Measurements from ENCODE around the gene GALK2.

The GALK2 gene

GRCh38 chr15:49122541-49123062, 47.4 kb upstream of the GALK2 start:
- no peak for TF ChIP-seq CTCF (IDR thresholded peaks at IDR 0.05; ENCODE audit: low read length)
- TF ChIP-seq EZH2 (IDR thresholded peaks at IDR 0.05; ENCODE audit: borderline replicate concordance, low read length) = no peak
- Histone ChIP-seq H3K27ac (ENCODE audit: low read depth, low read length, poor library complexity, severe bottlenecking) (no peak overlapping the region), H4K20me1 (ENCODE audit: insufficient read depth, low read length) (no peaks in the 10 kb centered on the region), H3K4me1 (ENCODE audit: insufficient read depth, low read length, severe bottlenecking) (no peaks in the 10 kb centered on the region), H3F3A (ENCODE audit: insufficient read depth, low read length) (no peaks in the 10 kb centered on the region), H3K27me3 (ENCODE audit: insufficient read depth, low read length) (no peaks in the 10 kb centered on the region), H3K9ac (ENCODE audit: low read length) (no peak overlapping the region), H3K79me2 (ENCODE audit: insufficient read depth, low read length) (no peaks in the 10 kb centered on the region), H3K9me2 (ENCODE audit: low read depth, low read length) (no peaks in the 10 kb centered on the region), H3K4me2 (ENCODE audit: low read length) (no peak overlapping the region), H3K36me3 (ENCODE audit: insufficient read depth, low read length) (peaks cover 24% of the 10 kb centered on the region), H2AFZ (ENCODE audit: low read length) (no peak overlapping the region), H3K4me3 (ENCODE audit: low read depth, low read length, poor library complexity, severe bottlenecking) (no peak overlapping the region), H3K9me3 (ENCODE audit: low read length) (no peaks in the 10 kb centered on the region)

GRCh38 chr15:49124371-49124770, 45.7 kb upstream of the GALK2 start:
- Histone ChIP-seq H3K27me3 (ENCODE audit: insufficient read depth, low read length) (no peaks in the 10 kb centered on the region), H3F3A (ENCODE audit: insufficient read depth, low read length) (no peaks in the 10 kb centered on the region), H3K4me2 (ENCODE audit: low read length) (no peak overlapping the region), H4K20me1 (ENCODE audit: insufficient read depth, low read length) (no peaks in the 10 kb centered on the region), H3K4me3 (ENCODE audit: low read depth, low read length, poor library complexity, severe bottlenecking) (no peak overlapping the region), H3K9ac (ENCODE audit: low read length) (no peak overlapping the region), H3K79me2 (ENCODE audit: insufficient read depth, low read length) (no peaks in the 10 kb centered on the region), H3K4me1 (ENCODE audit: insufficient read depth, low read length, severe bottlenecking) (no peaks in the 10 kb centered on the region), H3K27ac (ENCODE audit: low read depth, low read length, poor library complexity, severe bottlenecking) (no peak overlapping the region), H2AFZ (ENCODE audit: low read length) (no peak overlapping the region), H3K9me3 (ENCODE audit: low read length) (no peaks in the 10 kb centered on the region), H3K9me2 (ENCODE audit: low read depth, low read length) (no peaks in the 10 kb centered on the region), H3K36me3 (ENCODE audit: insufficient read depth, low read length) (peaks cover 39% of the 10 kb centered on the region)
- TF ChIP-seq CTCF (IDR thresholded peaks at IDR 0.05; ENCODE audit: low read length) = no peak

- Histone ChIP-seq H3F3A (ENCODE audit: insufficient read depth, low read length) (no peaks in the 10 kb centered on the region), H3K27ac (ENCODE audit: low read depth, low read length, poor library complexity, severe bottlenecking) (no peak overlapping the region), H3K9ac (ENCODE audit: low read length) (no peak overlapping the region), H3K36me3 (ENCODE audit: insufficient read depth, low read length) (peaks cover 90% of the 10 kb centered on the region), H4K20me1 (ENCODE audit: insufficient read depth, low read length) (no peaks in the 10 kb centered on the region), H3K9me3 (ENCODE audit: low read length) (no peaks in the 10 kb centered on the region), H3K79me2 (ENCODE audit: insufficient read depth, low read length) (no peaks in the 10 kb centered on the region), H2AFZ (ENCODE audit: low read length) (no peak overlapping the region), H3K4me1 (ENCODE audit: insufficient read depth, low read length, severe bottlenecking) (no peaks in the 10 kb centered on the region), H3K27me3 (ENCODE audit: insufficient read depth, low read length) (no peaks in the 10 kb centered on the region), H3K9me2 (ENCODE audit: low read depth, low read length) (no peaks in the 10 kb centered on the region), H3K4me2 (ENCODE audit: low read length) (no peak overlapping the region), H3K4me3 (ENCODE audit: low read depth, low read length, poor library complexity, severe bottlenecking) (no peak overlapping the region)
- TF ChIP-seq EZH2 (IDR thresholded peaks at IDR 0.05; ENCODE audit: borderline replicate concordance, low read length) = no peak
- TF ChIP-seq CTCF (IDR thresholded peaks at IDR 0.05; ENCODE audit: low read length) = no peak
Measured at GRCh38 chr15:49131403-49131802, 38.6 kb upstream of the GALK2 start.

Data from OCI-LY1 (cell line).